ENCODE results near the gene ZBTB7B.

ZBTB7B gene

DNA sequence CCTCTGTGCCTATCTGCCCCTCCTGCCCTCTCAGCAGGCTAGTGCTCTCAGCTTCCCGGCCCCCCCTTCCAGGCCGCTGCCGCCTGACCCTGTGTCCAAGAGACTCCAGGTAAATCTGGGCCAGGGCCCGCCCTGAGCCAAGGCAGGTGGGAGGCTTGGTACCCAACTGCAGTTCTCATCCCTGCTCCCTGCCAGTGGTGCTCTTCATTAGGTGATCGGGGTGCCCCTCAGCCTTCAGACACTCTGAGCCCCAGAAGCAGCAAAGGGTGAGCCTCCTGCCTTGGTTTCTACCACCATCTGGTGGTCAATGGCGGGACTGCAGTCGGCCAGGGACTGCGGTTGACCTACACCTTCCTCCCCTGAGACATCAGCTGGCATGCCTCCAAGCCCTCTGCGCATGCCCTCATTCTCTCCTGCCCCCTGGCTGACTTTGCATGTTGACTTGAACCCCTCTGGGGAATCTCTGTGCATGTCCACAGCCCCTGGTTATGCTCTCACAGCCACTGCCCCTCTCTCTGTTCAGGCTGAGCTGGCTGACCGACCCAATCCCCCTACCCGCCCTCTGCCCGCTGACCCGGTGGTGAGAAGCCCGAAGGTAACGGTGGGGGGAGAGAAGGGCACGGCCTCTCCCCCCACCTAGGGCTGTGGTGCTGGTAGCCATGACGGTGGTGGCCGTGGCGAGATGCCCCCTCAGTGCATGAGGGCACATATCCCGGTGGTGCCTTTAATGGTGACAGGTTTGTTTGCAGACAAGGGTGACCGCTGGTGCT lies 59.0 kb downstream of the ZBTB7B start:
- peak; percentile 86 for DNase-seq (ENCODE audit: low spot score)

- DNase-seq (ENCODE audit: low spot score), result no peak
Measured at GRCh38 chr1:155062151-155062686, 59.6 kb downstream of the ZBTB7B start.

GRCh38 chr1:155062702-155063411 lies 60.3 kb downstream of the ZBTB7B start:
- no peak for DNase-seq (ENCODE audit: low spot score)

- peak; percentile 65 for DNase-seq (ENCODE audit: low spot score)
Measured at GRCh38 chr1:155063550-155064110, 61.0 kb downstream of the ZBTB7B start, which contains the start of gene EFNA4. EFNA4 (plus strand) TSS chr1:155063740; CDS start chr1:155063824, 84 bp downstream.

DNA sequence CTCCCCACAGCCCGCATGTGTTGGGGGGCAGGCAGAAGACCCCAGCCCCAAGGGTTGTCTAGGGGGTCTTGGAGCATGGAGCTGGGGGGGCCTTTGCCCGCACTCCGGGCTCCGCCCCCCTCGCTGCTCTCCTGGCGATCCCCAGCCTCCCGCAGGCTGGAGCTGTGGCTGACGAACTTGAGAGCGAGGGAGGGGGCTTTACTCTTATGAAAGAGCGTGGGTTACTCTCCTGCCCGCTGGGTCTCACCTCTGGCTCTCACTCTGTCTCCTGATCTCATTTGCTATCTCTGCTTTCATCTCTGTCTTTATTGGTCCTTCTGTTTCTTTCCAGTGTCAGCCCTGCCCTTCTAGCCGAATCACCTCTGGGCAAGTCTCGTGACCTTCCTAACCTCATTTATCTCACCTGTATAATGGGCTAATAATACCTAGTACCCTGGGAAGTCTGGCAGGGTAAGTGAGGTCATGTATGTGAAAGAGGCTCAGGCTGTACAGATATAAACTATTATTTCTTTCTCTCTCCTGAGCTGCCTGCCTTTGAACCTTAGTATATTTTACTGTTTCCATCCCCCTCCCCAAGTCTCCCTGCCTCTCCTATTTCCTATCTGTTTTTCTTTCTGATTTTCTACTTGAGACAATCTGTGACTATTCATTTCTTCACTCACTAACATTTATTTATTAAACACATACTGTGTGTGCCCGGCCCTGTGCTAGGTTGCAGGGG lies 61.7 kb downstream of the ZBTB7B start:
- DNase-seq (ENCODE audit: low spot score), result no peak

- DNase-seq (ENCODE audit: low spot score), result no peak
Measured at GRCh38 chr1:155064832-155065429, 62.3 kb downstream of the ZBTB7B start.

DNA sequence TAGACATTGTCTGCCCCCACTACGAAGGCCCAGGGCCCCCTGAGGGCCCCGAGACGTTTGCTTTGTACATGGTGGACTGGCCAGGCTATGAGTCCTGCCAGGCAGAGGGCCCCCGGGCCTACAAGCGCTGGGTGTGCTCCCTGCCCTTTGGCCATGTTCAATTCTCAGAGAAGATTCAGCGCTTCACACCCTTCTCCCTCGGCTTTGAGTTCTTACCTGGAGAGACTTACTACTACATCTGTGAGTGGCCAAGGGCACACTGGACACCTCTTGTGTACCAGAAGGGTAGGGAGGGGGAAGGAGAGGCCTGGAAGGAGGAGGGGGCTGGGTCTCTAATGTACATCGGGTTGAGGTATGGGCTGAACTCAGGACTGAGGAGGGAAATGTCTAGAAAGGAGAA lies 64.2 kb downstream of the ZBTB7B start:
- DNase-seq (ENCODE audit: low spot score), result no peak
